ENCODE results near the gene ZBP1. TPM values are rescaled to one million over a fixed set of nuclear protein-coding genes. Genes with fewer than 3 reads are reported as not detected.

Gene ZBP1
- total RNA-seq, 1 experiment from 2014 or later, result 2.9 TPM

GRCh38 chr20:57564951-57565642 lies 55.1 kb downstream of the ZBP1 start:
- peaks cover 2% of the 10 kb centered on the region for H3K9me3 Mint-ChIP-seq (ENCODE audit: low read depth, unreplicated experiment)
- BruUV-seq (replicated peaks), result no TSS peak
- no peak overlapping the region for H3K4me3 Mint-ChIP-seq (ENCODE audit: low read depth, unreplicated experiment)
- H3K27me3 Mint-ChIP-seq (ENCODE audit: unreplicated experiment), result peaks cover 13% of the 10 kb centered on the region
- TF ChIP-seq CTCF (IDR thresholded peaks at IDR 0.05; ENCODE audit: unreplicated experiment), result no peak
- H3K36me3 Mint-ChIP-seq (ENCODE audit: insufficient read depth, unreplicated experiment), result peaks cover 8% of the 10 kb centered on the region
- DNase-seq, result no peak
- CTCF ChIA-PET, result no interaction called here
- peaks cover 13% of the 10 kb centered on the region for H3K4me1 Mint-ChIP-seq (ENCODE audit: low read depth, unreplicated experiment)
- intact Hi-C loops (cut with micrococcal nuclease; ENCODE audit: unreplicated experiment), result no loop called here
- no peak overlapping the region for H3K27ac Mint-ChIP-seq (ENCODE audit: unreplicated experiment)

- Mint-ChIP-seq H3K27ac (ENCODE audit: unreplicated experiment) (no peak overlapping the region), H3K36me3 (ENCODE audit: insufficient read depth, unreplicated experiment) (peaks cover 11% of the 10 kb centered on the region), H3K9me3 (ENCODE audit: low read depth, unreplicated experiment) (peaks cover 2% of the 10 kb centered on the region), H3K4me3 (ENCODE audit: low read depth, unreplicated experiment) (no peak overlapping the region), H3K4me1 (ENCODE audit: low read depth, unreplicated experiment) (peaks cover 21% of the 10 kb centered on the region), H3K27me3 (ENCODE audit: unreplicated experiment) (peaks cover 17% of the 10 kb centered on the region)
- BruUV-seq (replicated peaks), result no TSS peak
- DNase-seq, result no peak
- CTCF ChIA-PET, result no interaction called here
- intact Hi-C loops (cut with micrococcal nuclease; ENCODE audit: unreplicated experiment), result no loop called here
- no peak for TF ChIP-seq CTCF (IDR thresholded peaks at IDR 0.05; ENCODE audit: unreplicated experiment)
These were observed 55.9 kb downstream of the ZBP1 start for GRCh38 chr20:57564180-57564802.

GRCh38 chr20:57563522-57563921 lies 56.7 kb downstream of the ZBP1 start:
- H3K27ac Mint-ChIP-seq (ENCODE audit: unreplicated experiment), result no peak overlapping the region
- no TSS peak for BruUV-seq (replicated peaks)
- H3K9me3 Mint-ChIP-seq (ENCODE audit: low read depth, unreplicated experiment), result peaks cover 2% of the 10 kb centered on the region
- H3K36me3 Mint-ChIP-seq (ENCODE audit: insufficient read depth, unreplicated experiment), result peaks cover 11% of the 10 kb centered on the region
- H3K27me3 Mint-ChIP-seq (ENCODE audit: unreplicated experiment), result peaks cover 25% of the 10 kb centered on the region
- no peak overlapping the region for H3K4me3 Mint-ChIP-seq (ENCODE audit: low read depth, unreplicated experiment)
- intact Hi-C loops (cut with micrococcal nuclease; ENCODE audit: unreplicated experiment), result no loop called here
- no peak for TF ChIP-seq CTCF (IDR thresholded peaks at IDR 0.05; ENCODE audit: unreplicated experiment)
- CTCF ChIA-PET, result no interaction called here
- DNase-seq, result no peak
- peaks cover 29% of the 10 kb centered on the region for H3K4me1 Mint-ChIP-seq (ENCODE audit: low read depth, unreplicated experiment)

GRCh38 chr20:57562541-57563465 lies 57.4 kb downstream of the ZBP1 start:
- Mint-ChIP-seq H3K27ac (ENCODE audit: unreplicated experiment) (no peak overlapping the region), H3K9me3 (ENCODE audit: low read depth, unreplicated experiment) (peaks cover 2% of the 10 kb centered on the region), H3K4me1 (ENCODE audit: low read depth, unreplicated experiment) (peaks cover 36% of the 10 kb centered on the region), H3K4me3 (ENCODE audit: low read depth, unreplicated experiment) (no peak overlapping the region), H3K27me3 (ENCODE audit: unreplicated experiment) (peaks cover 30% of the 10 kb centered on the region), H3K36me3 (ENCODE audit: insufficient read depth, unreplicated experiment) (peaks cover 11% of the 10 kb centered on the region)
- no TSS peak for BruUV-seq (replicated peaks)
- intact Hi-C loops (cut with micrococcal nuclease; ENCODE audit: unreplicated experiment), result no loop called here
- no peak for TF ChIP-seq CTCF (IDR thresholded peaks at IDR 0.05; ENCODE audit: unreplicated experiment)
- DNase-seq, result no peak
- CTCF ChIA-PET, result no interaction called here

Data from Calu3 (cell line).